Ovary (tissue), 9 donors: Measurements from ENCODE around the gene SYNDIG1. TPM values are rescaled to one million over a fixed set of nuclear protein-coding genes. Genes with fewer than 3 reads are reported as not detected.

ENCODE experiments used
- DNase-seq, 5 donors: peaks; one replicate each; pipeline ENCODE4 v3.0.0-alpha.2; 2019 to 2020
- H3K27ac ChIP-seq, 2 donors: fragments of 200-600 bp; one replicate each; pipeline versions ENCODE4 v1.5.1 to v1.8.0; 2019 to 2022
- H3K27me3 ChIP-seq: fragments of 200-600 bp; one replicate; pipeline ENCODE4 v1.8.0; 2022
- H3K36me3 ChIP-seq: fragments of 200-600 bp; sonication (generic); one replicate; pipeline ENCODE4 v1.5.1; 2019
- H3K4me1 ChIP-seq: one replicate; pipeline ENCODE4 v1.8.1; 2013; ENCODE audit warnings: mild to moderate bottlenecking, moderate library complexity; ENCODE audit not compliant: insufficient read depth
- H3K4me3 ChIP-seq: fragments of 200-600 bp; sonication (generic); one replicate; pipeline ENCODE4 v1.5.1; 2017
- H3K9me3 ChIP-seq, 2 donors: fragments of 200-600 bp in 1 of 2; sonication (generic) in 1 of 2; one replicate each; pipeline versions ENCODE4 v1.5.1 to v1.8.1; 2013 to 2019; ENCODE audit warnings: mild to moderate bottlenecking in 1 of 2, moderate library complexity in 1 of 2
- CTCF ChIP-seq, 3 donors: fragments of 450-650 bp in 2 of 3; fragments of 200-600 bp in 1 of 3; IDR thresholded peaks; one replicate each; pipeline versions ENCODE4 v1.5.1 to v1.8.0; 2016 to 2022; ENCODE audit warnings: antibody characterized with exemption in 3 of 3, mild to moderate bottlenecking in 1 of 3
- EP300 ChIP-seq: sonication (generic); formaldehyde crosslinking; IDR thresholded peaks from one replicate; pipeline ENCODE4 v1.6.1; 2017; ENCODE audit warnings: antibody characterized with exemption
- POLR2A ChIP-seq: fragments of 450-650 bp; IDR thresholded peaks from one replicate; pipeline ENCODE4 v1.6.1; 2017; ENCODE audit warnings: antibody characterized with exemption, mild to moderate bottlenecking, moderate library complexity
- whole genome bisulfite sequencing, 3 donors: extraction: QIAGEN DNeasy Blood & Tissue Kit in 1 of 3; methylation state at CpG; one replicate each; pipeline versions ENCODE4 v1.1.5 to v1.1.7; 2013 to 2017; 5-methylcytosine and 5-hydroxymethylcytosine counted together
- intact Hi-C, 4 donors: fragments of 100-400 bp; cut with DNase I; formaldehyde crosslinking; loops; one replicate each; pipeline versions ENCODE4 v1.11.0 to v1.15.1; 2022 to 2023
- polyA plus RNA-seq, 2 donors: library from polyadenylated mRNA; stranded (reverse); fragments of 200-250 nt in 1 of 2; fragments of 350-450 nt in 1 of 2; fragmentation: Illumina TruSeq in 1 of 2; extraction: RNeasy Lipid Tissue Mini Kit (QIAGEN cat#74804) in 1 of 2; gene quantifications; one replicate each; pipeline ENCODE4 v1.2.3, GENCODE V29; 2013 to 2014
- total RNA-seq, 7 donors: library from RNA; depleted of rRNA in 2 of 7; stranded (reverse); fragments of >200 nt in 2 of 7; fragmentation: NEBNext Ultra II Directional in 3 of 7; extraction: Animal tissue kit (Norgen Biotek cat#: 25700) in 3 of 7; gene quantifications; one replicate each; pipeline versions ENCODE4 v1.1.0 to v1.2.4, GENCODE V29; 2016 to 2023
- donor health status: DM: no; HTN: no; CAD: no; lungs with moderate emphysema.
- donor health status: DM: no; HTN: no; CAD: no.
- donor health status: Bipolar disorder and iron deficiency.
- donor health status: DM: yes; HTN: yes; CAD: no.
- donor health status: DM: no; HTN: no; CAD: no.
- donor health status: DM: yes; HTN: yes; CAD: no.

The SYNDIG1 gene
- total and polyA plus RNA-seq, 9 donors = 0.10 to 6.8 (median 1.1) TPM; not detected in 1

DNA sequence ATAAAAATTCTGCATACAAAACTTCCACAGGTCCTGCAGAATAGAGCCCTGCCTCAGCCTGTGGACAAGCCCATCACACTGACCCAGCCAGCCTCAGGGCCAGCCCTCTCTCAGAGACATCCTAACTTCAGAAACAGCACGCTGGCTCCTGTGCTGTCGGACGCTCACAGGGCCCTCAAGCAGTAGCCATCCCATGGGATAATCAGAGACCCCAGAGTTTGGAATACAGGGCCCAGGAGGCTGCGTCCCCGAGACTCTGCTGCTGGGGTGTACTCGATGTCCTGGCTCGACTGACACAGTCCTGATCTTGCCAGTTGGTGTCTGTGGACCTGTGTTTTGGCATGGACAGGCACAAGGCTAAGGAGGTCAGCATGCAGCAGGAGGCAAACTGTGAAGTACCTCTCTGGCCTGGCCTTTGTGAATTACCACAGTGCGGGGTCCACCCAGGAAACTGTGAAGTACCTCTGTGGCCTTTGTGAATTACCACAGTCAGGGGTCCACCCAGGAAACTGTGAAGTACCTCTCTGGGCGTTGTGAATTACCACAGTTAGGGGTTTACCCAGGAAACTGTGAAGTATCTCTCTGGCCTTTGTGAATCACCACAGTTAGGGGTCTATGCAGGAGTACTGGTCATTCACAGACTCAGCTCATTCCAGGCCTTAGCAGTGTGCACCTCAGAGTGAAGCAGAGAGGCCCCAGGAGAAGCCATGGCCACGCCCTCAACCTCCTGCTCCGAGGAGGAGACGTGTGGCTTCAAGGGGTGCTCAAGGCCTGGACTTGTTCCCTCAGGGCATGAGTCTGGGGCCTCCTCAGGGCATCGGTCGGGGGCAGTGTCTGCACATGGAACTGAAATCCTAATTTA, 212.4 kb downstream of the SYNDIG1 start:
- Histone ChIP-seq H3K4me1 (peaks cover 3% of the 10 kb centered on the region), H3K27ac (no peak overlapping the region), H3K9me3 (no peaks in the 10 kb centered on the region), H3K27me3 (no peaks in the 10 kb centered on the region), H3K36me3 (no peaks in the 10 kb centered on the region), H3K4me3 (no peak overlapping the region)
- 90 to 91% (median 91%) methylated on average over 13 to 14 of the region's 14 CpGs for WGBS, 3 donors
- DNase-seq = peak in 1 of 5 donors; percentile 16
- TF ChIP-seq CTCF (IDR thresholded peaks at IDR 0.05) = no peak
- TF ChIP-seq POLR2A = no peak
- TF ChIP-seq EP300 = no peak
- intact Hi-C loops = no loop called here

DNA sequence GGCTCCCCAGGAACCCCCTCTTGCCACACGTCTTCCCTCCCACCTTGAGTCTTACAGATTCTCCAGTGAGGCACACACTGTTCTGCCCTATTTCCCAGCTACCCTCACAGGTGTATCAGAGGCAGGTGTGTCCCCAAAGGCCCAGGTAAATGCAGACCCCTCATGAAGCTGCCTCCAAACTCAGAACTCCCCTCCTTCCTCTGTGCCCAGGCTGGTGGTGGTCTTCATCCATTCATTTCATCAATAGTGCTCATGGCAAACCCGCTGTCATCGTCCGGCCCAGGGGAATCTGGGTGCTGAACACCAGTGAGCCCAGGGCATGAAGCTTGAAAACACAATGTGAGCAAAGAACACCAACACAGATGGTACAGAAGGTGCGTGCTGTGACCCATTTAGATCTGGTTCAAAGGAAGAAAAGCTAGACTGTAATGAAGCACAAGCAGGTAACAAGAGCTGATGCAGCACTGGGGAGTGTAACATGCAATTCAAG, 213.1 kb downstream of the SYNDIG1 start:
- Histone ChIP-seq H3K4me3 (no peak overlapping the region), H3K27me3 (no peaks in the 10 kb centered on the region), H3K4me1 (peaks cover 3% of the 10 kb centered on the region), H3K27ac (no peak overlapping the region), H3K36me3 (no peaks in the 10 kb centered on the region), H3K9me3 (no peaks in the 10 kb centered on the region)
- DNase-seq = peak in 1 of 5 donors; percentile 5
- no peak for TF ChIP-seq POLR2A
- no peak for TF ChIP-seq CTCF (IDR thresholded peaks at IDR 0.05)
- no peak for TF ChIP-seq EP300
- 94 to 97% (median 96%) methylated on average over 5 of the region's 5 CpGs for WGBS, 3 donors
- intact Hi-C loops = no loop called here

GRCh38 chr20:24683676-24684075, 214.2 kb downstream of the SYNDIG1 start:
- Histone ChIP-seq H3K27me3 (no peaks in the 10 kb centered on the region), H3K4me1 (peaks cover 3% of the 10 kb centered on the region), H3K27ac (no peak overlapping the region), H3K4me3 (no peak overlapping the region), H3K9me3 (no peaks in the 10 kb centered on the region), H3K36me3 (no peaks in the 10 kb centered on the region)
- peak in 1 of 5 donors; percentile 19 for DNase-seq
- intact Hi-C loops = no loop called here
- no peak for TF ChIP-seq POLR2A
- no peak for TF ChIP-seq CTCF (IDR thresholded peaks at IDR 0.05)
- TF ChIP-seq EP300 = no peak
- WGBS, 3 donors = 37 to 54% (median 44%) methylated on average over 7 of the region's 7 CpGs

DNA sequence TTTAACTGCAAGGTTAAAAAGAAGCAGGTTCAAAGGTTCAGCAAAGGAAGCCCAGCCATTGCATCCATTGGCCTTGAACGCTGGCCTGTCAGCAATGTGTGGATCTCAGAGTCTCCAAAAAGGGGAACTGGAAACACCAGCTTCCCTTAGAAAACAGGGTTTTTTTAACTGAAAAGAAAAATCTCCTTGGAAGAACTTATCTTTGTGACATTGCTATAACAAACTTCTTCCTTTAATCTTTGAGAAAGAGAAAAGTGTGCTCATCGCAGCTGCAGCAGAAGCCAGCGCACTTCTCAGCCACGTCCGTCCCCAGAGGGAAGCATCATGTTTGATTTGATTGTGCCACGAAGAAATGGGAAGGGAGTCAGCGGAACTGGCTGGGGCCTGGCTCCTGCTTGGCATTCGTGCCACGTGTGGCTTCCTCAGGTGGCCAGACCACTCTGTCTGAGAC, 215.0 kb downstream of the SYNDIG1 start:
- 19 to 23% (median 21%) methylated on average over 9 of the region's 9 CpGs for WGBS, 3 donors
- Histone ChIP-seq H3K9me3 (no peaks in the 10 kb centered on the region), H3K4me1 (peaks cover 3% of the 10 kb centered on the region), H3K36me3 (no peaks in the 10 kb centered on the region), H3K27me3 (no peaks in the 10 kb centered on the region), H3K4me3 (no peak overlapping the region), H3K27ac (no peak overlapping the region)
- no peak for TF ChIP-seq EP300
- no peak for TF ChIP-seq CTCF (IDR thresholded peaks at IDR 0.05)
- no peak for TF ChIP-seq POLR2A
- DNase-seq = peak in 1 of 5 donors; percentile 35
- intact Hi-C loops = no loop called here
